Trophoblast cell (in vitro differentiated cells and primary cell): ENCODE data around the gene NUP93.

ENCODE experiments used
- DNase-seq, 2 donors: peaks; one replicate each; pipeline ENCODE4 v3.0.0-alpha.2; 2016
- H2AFZ ChIP-seq: 2 replicates; pipeline ENCODE4 v1.6.1; 2013; ENCODE audit warnings: low read length, moderate library complexity, mild to moderate bottlenecking; ENCODE audit not compliant: insufficient read depth, poor library complexity
- H2AK5ac ChIP-seq: 2 replicates; pipeline ENCODE4 v1.6.1; 2013; ENCODE audit warnings: mild to moderate bottlenecking, low read length
- H2BK120ac ChIP-seq: 2 replicates; pipeline ENCODE4 v1.6.1; 2013; ENCODE audit warnings: low read length, mild to moderate bottlenecking, moderate library complexity; ENCODE audit not compliant: insufficient read depth, poor library complexity
- H2BK12ac ChIP-seq: 2 replicates; pipeline ENCODE4 v1.6.1; 2013; ENCODE audit warnings: mild to moderate bottlenecking, low read length, moderate library complexity
- H2BK5ac ChIP-seq: 2 replicates; pipeline ENCODE4 v1.6.1; 2013; ENCODE audit warnings: low read length, low read depth, moderate library complexity, mild to moderate bottlenecking; ENCODE audit not compliant: poor library complexity
- H3K14ac ChIP-seq: 2 replicates; pipeline ENCODE4 v1.6.1; 2013; ENCODE audit warnings: mild to moderate bottlenecking, low read length
- H3K18ac ChIP-seq: 2 replicates; pipeline ENCODE4 v1.6.1; 2013; ENCODE audit warnings: mild to moderate bottlenecking, low read length
- H3K23ac ChIP-seq: 2 replicates; pipeline ENCODE4 v1.6.1; 2013; ENCODE audit warnings: low read length
- H3K27ac ChIP-seq: 2 replicates; pipeline ENCODE4 v1.5.1; 2013; ENCODE audit warnings: low read depth, mild to moderate bottlenecking, inconsistent platforms, low read length, moderate library complexity
- H3K27me3 ChIP-seq: 2 replicates; pipeline ENCODE4 v1.6.1; 2013; ENCODE audit warnings: inconsistent platforms, mild to moderate bottlenecking, low read length, moderate library complexity; ENCODE audit not compliant: insufficient read depth
- H3K36me3 ChIP-seq, 2 experiments: 1 replicate in 1 of 2; 2 replicates in 1 of 2; pipeline ENCODE4 v1.6.1; 2013; ENCODE audit warnings: low read length in 2 of 2, mild to moderate bottlenecking in 2 of 2, moderate library complexity in 1 of 2; ENCODE audit not compliant: insufficient read depth in 2 of 2, control insufficient read depth in 1 of 2
- H3K4ac ChIP-seq: 2 replicates; pipeline ENCODE4 v1.6.1; 2013; ENCODE audit warnings: low read depth, mild to moderate bottlenecking, low read length, moderate library complexity
- H3K4me1 ChIP-seq, 2 experiments: 1 replicate in 1 of 2; 2 replicates in 1 of 2; pipeline ENCODE4 v1.6.1; 2013; ENCODE audit warnings: low read length in 2 of 2, mild to moderate bottlenecking in 2 of 2, moderate library complexity in 1 of 2; ENCODE audit not compliant: insufficient read depth in 2 of 2, control insufficient read depth in 1 of 2
- H3K4me2 ChIP-seq: 2 replicates; pipeline ENCODE4 v1.6.1; 2013; ENCODE audit warnings: inconsistent platforms, mild to moderate bottlenecking, low read length, moderate library complexity
- H3K4me3 ChIP-seq: 2 replicates; pipeline ENCODE4 v1.5.1; 2013; ENCODE audit warnings: mild to moderate bottlenecking, low read depth, low read length, inconsistent platforms
- H3K79me1 ChIP-seq: one replicate; pipeline ENCODE4 v1.6.1; 2013; ENCODE audit warnings: low read length
- H3K79me2 ChIP-seq: 2 replicates; pipeline ENCODE4 v1.6.1; 2013; ENCODE audit warnings: low read length, mild to moderate bottlenecking; ENCODE audit not compliant: control insufficient read depth, insufficient read depth, poor library complexity
- H3K9ac ChIP-seq: 2 replicates; pipeline ENCODE4 v1.6.1; 2013; ENCODE audit warnings: mild to moderate bottlenecking, low read length
- H3K9me3 ChIP-seq: 2 replicates; pipeline ENCODE4 v1.6.1; 2013; ENCODE audit warnings: low read depth, mild to moderate bottlenecking, control low read depth, inconsistent platforms, low read length; ENCODE audit not compliant: insufficient read depth
- H4K12ac ChIP-seq: 2 replicates; pipeline ENCODE4 v1.6.1; 2013; ENCODE audit warnings: low read depth, mild to moderate bottlenecking, low read length, moderate library complexity
- H4K8ac ChIP-seq: 2 replicates; pipeline ENCODE4 v1.6.1; 2013; ENCODE audit warnings: low read depth, mild to moderate bottlenecking, low read length, moderate library complexity
- H4K91ac ChIP-seq: one replicate; pipeline ENCODE4 v1.6.1; 2013; ENCODE audit warnings: low read depth, mild to moderate bottlenecking, low read length, moderate library complexity
- WGBS: extraction: QIAGEN DNeasy Blood & Tissue Kit; methylation state at CpG from one replicate; pipeline ENCODE4 v1.1.7; 2013; ENCODE audit warnings: missing lambda C conversion rate; ENCODE audit not compliant: insufficient read length, insufficient coverage; ENCODE audit errors: extremely low coverage; 5-methylcytosine and 5-hydroxymethylcytosine counted together

The NUP93 gene

GRCh38 chr16:56848029-56848936 lies 118.4 kb downstream of the NUP93 start:
- H2BK120ac ChIP-seq, result no peak overlapping the region
- no peak overlapping the region for H3K23ac ChIP-seq
- H3K18ac ChIP-seq, result no peak overlapping the region
- no peak overlapping the region for H2AK5ac ChIP-seq
- no peak overlapping the region for H2AFZ ChIP-seq
- no peak overlapping the region for H4K8ac ChIP-seq
- no peaks in the 10 kb centered on the region for H3K9me3 ChIP-seq
- no peak overlapping the region for H3K9ac ChIP-seq
- H4K91ac ChIP-seq, result no peak overlapping the region
- no peak overlapping the region for H2BK5ac ChIP-seq
- H3K4me2 ChIP-seq, result no peak overlapping the region
- no peak overlapping the region for H4K12ac ChIP-seq
- H3K79me1 ChIP-seq, result peaks cover 3% of the 10 kb centered on the region
- H3K36me3 ChIP-seq, result peaks cover 7 to 12% of the 10 kb centered on the region in 2 experiments
- no peaks in the 10 kb centered on the region for H3K79me2 ChIP-seq
- H3K4me1 ChIP-seq, result peaks cover 9 to 11% of the 10 kb centered on the region in 2 experiments
- no peak overlapping the region for H3K4ac ChIP-seq
- DNase-seq, result no peak
- H3K27ac ChIP-seq, result no peak overlapping the region
- no CpG with 5 or more reads among the region's 11 CpGs for WGBS
- H3K27me3 ChIP-seq, result no peaks in the 10 kb centered on the region
- H3K4me3 ChIP-seq, result no peak overlapping the region
- H2BK12ac ChIP-seq, result no peak overlapping the region
- no peak overlapping the region for H3K14ac ChIP-seq

DNA sequence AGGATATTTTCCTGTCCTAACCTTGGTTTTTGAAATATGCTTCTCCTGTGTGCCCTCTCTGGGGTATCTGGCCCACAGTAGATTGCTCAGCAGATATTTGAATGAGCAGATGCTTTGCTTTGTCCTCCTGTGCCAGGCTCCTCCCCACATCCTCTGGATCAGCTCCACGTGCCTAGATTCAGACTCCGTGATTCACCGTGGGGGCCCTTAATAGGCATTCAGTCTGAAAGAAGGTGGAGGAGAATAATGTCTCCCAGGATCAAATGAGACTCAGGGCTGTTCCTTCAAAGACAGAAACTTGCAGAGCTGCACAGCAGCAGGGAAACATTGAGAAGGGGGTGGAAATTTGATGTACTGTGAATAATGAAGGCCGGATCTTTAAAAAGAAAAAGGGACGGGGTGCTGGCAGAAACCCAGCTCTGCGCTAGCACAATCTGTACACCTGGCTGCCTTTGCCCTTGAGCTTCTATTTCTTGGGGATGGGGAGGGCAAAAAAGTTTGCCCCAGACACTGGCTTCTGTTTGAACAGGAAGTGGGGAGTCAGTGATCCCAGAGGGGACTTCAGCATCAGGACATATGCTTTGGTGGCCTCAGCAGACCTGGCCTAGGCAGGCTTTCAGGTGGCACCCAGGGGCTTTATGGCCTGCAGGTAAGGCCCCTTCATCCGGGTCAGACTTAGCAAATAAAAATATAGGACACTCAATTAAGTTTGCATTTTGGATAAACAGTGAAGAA lies 119.2 kb downstream of the NUP93 start:
- Histone ChIP-seq H3K4ac (no peak overlapping the region), H3K9ac (no peak overlapping the region), H2AK5ac (no peak overlapping the region), H3K9me3 (no peaks in the 10 kb centered on the region), H2AFZ (no peak overlapping the region), H3K79me2 (no peaks in the 10 kb centered on the region), H2BK5ac (no peak overlapping the region), H3K79me1 (peaks cover 3% of the 10 kb centered on the region), H4K12ac (no peak overlapping the region), H2BK120ac (no peak overlapping the region), H3K27me3 (no peaks in the 10 kb centered on the region), H3K4me2 (no peak overlapping the region), H3K23ac (no peak overlapping the region), H3K4me1 (peaks cover 9 to 11% of the 10 kb centered on the region in 2 experiments), H3K36me3 (peaks cover 7 to 8% of the 10 kb centered on the region in 2 experiments), H2BK12ac (no peak overlapping the region), H3K14ac (no peak overlapping the region), H3K18ac (no peak overlapping the region), H4K8ac (no peak overlapping the region), H4K91ac (no peak overlapping the region), H3K27ac (no peak overlapping the region), H3K4me3 (no peak overlapping the region)
- no peak for DNase-seq
- no CpG with 5 or more reads among the region's 7 CpGs for WGBS

- H2AK5ac ChIP-seq, result peak overlapping the region; percentile 9
- no peak overlapping the region for H3K27ac ChIP-seq
- H3K36me3 ChIP-seq, result peaks cover 4 to 5% of the 10 kb centered on the region in 2 experiments
- H2BK5ac ChIP-seq, result no peak overlapping the region
- H3K9ac ChIP-seq, result no peak overlapping the region
- no peak overlapping the region for H3K23ac ChIP-seq
- no peak overlapping the region for H3K18ac ChIP-seq
- H3K4me1 ChIP-seq, result peaks cover 9 to 11% of the 10 kb centered on the region in 2 experiments
- H4K12ac ChIP-seq, result no peak overlapping the region
- WGBS, result no CpG with 5 or more reads among the region's 11 CpGs
- peak overlapping the region; percentile 41 for H2BK120ac ChIP-seq
- no peak overlapping the region for H3K14ac ChIP-seq
- H4K91ac ChIP-seq, result peak overlapping the region; percentile 48
- peak overlapping the region; percentile 20 for H4K8ac ChIP-seq
- DNase-seq, result no peak
- no peak overlapping the region for H2AFZ ChIP-seq
- H3K79me2 ChIP-seq, result no peaks in the 10 kb centered on the region
- no peak overlapping the region for H3K4ac ChIP-seq
- H3K4me3 ChIP-seq, result no peak overlapping the region
- H3K79me1 ChIP-seq, result peaks cover 3% of the 10 kb centered on the region
- H3K9me3 ChIP-seq, result no peaks in the 10 kb centered on the region
- peak overlapping the region; percentile 65 for H2BK12ac ChIP-seq
- H3K27me3 ChIP-seq, result no peaks in the 10 kb centered on the region
- H3K4me2 ChIP-seq, result no peak overlapping the region
These were observed 120.1 kb downstream of the NUP93 start for GRCh38 chr16:56849690-56850680.
